Heart right ventricle (tissue), 16 donors: ENCODE results near the gene FRZB. TPM values are rescaled to one million over a fixed set of nuclear protein-coding genes. Genes with fewer than 3 reads are reported as not detected.
"Not testable (repeated sequence)": the region's sequence is repeated elsewhere in the genome, so short reads cannot be mapped to it uniquely, and the experiment has no call there.

Source experiments
- ATAC-seq, 8 donors: fragments of 200-7000 bp; cut with Tn5 transposase; one replicate each; pipeline ENCODE4 v1.9.1; 2020; ENCODE audit warnings: mild to moderate bottlenecking in 8 of 8, moderate library complexity in 8 of 8, moderate number of reproducible peaks in 1 of 8
- DNase-seq, 2 donors: peaks; one replicate each; pipeline ENCODE4 v3.0.0-alpha.2; 2020
- H3K27ac ChIP-seq, 10 donors: fragments of 200-600 bp; sonication (generic) in 2 of 10; one replicate each; pipeline versions ENCODE4 v1.5.0 to v1.8.0; 2020 to 2022; ENCODE audit warnings: mild to moderate bottlenecking in 3 of 10
- H3K27me3 ChIP-seq, 7 donors: fragments of 200-600 bp; one replicate each; pipeline ENCODE4 v1.8.0; 2021 to 2022; ENCODE audit warnings: mild to moderate bottlenecking in 2 of 7
- H3K36me3 ChIP-seq, 9 donors: fragments of 200-600 bp; sonication (generic) in 1 of 9; one replicate each; pipeline versions ENCODE4 v1.5.0 to v1.8.0; 2020 to 2022; ENCODE audit warnings: mild to moderate bottlenecking in 2 of 9
- H3K4me1 ChIP-seq, 9 donors: fragments of 200-600 bp; sonication (generic) in 1 of 9; one replicate each; pipeline versions ENCODE4 v1.5.0 to v1.8.0; 2020 to 2022; ENCODE audit warnings: mild to moderate bottlenecking in 4 of 9
- H3K4me3 ChIP-seq, 10 donors: fragments of 200-600 bp; sonication (generic) in 2 of 10; one replicate each; pipeline versions ENCODE4 v1.5.0 to v1.8.0; 2020 to 2022; ENCODE audit warnings: mild to moderate bottlenecking in 7 of 10, moderate library complexity in 2 of 10
- H3K9me3 ChIP-seq, 11 donors: fragments of 200-600 bp in 10 of 11; sonication (generic) in 2 of 11; one replicate each; pipeline versions ENCODE4 v1.5.0 to v1.8.0; 2013 to 2022; ENCODE audit warnings: mild to moderate bottlenecking in 2 of 11, control low read depth in 1 of 11, moderate library complexity in 1 of 11
- CTCF ChIP-seq, 9 donors: fragments of 200-600 bp; sonication (generic) in 2 of 9; IDR thresholded peaks; one replicate each; pipeline versions ENCODE4 v1.5.0 to v1.8.0; 2021 to 2022; ENCODE audit warnings: antibody characterized with exemption in 9 of 9, mild to moderate bottlenecking in 5 of 9, moderate library complexity in 1 of 9
- WGBS, 2 donors: extraction: QIAGEN DNeasy Blood & Tissue Kit; methylation state at CpG; one replicate each; pipeline ENCODE4 v1.1.7; 2013; ENCODE audit warnings: inconsistent platforms in 1 of 2; 5-methylcytosine and 5-hydroxymethylcytosine counted together
- intact Hi-C, 10 donors: fragments of 100-400 bp; cut with DNase I; formaldehyde crosslinking; loops; one replicate each; pipeline versions ENCODE4 v1.11.1 to v1.14.2; 2022
- polyA plus RNA-seq, 2 donors: library from polyadenylated mRNA; stranded (reverse); fragments of 200-250 nt; gene quantifications; one replicate each; pipeline ENCODE4 v1.2.3, GENCODE V29; 2013
- total RNA-seq, 10 donors: library from RNA; stranded (reverse); fragmentation: NEBNext Ultra II Directional in 3 of 10; extraction: Animal tissue kit (Norgen Biotek cat#: 25700) in 3 of 10; gene quantifications; one replicate each; pipeline versions ENCODE4 v1.2.1 to v1.2.4, GENCODE V29; 2021 to 2023
- donor health status: Arrhythmogenic right ventricular cardiomyopathy.
- donor health status: ischemic (EF 13 %, LVEDD 7.1; RV severe dilation, severe dysfunction).
- donor health status: healthy with polysubstance abuse.
- donor health status: DM: no; HTN: yes; CAD: no.
- donor health status: DM: no; HTN: no; CAD: no.
- donor health status: ischemic (EF 25% LVEDD 6.9; RV normal size, moderate dysfunction).
- donor health status: ischemic (EF 25% LVEDD 5.7; RV mildly dilated, moderate dysfunction).
- donor health status: healthy.
- donor health status: DM: yes; HTN: yes; CAD: no.
- donor health status: Ischemic cardiomyopathy.
- donor health status: ischemic (EF 35%, LVEDD 5.7; RV mildly dilated, moderate dysfunction).
- donor health status: nonischemic (EF 11% LVEDD 7.7; RV severe dilation, severe dysfunction).
- donor health status: DM: yes; HTN: yes; CAD: no.
- donor health status: PGD.
- donor health status: ischemic (EF 29% LVEDD 5.4; RV normal size, mild dysfunction).
- donor health status: nonischemic (EF 23%, LVEDD 6.1; RV moderate dilation, normal function).

FRZB gene
- total and polyA plus RNA-seq, 12 donors, result 0.85 to 5.7 (median 2.2) TPM

DNA sequence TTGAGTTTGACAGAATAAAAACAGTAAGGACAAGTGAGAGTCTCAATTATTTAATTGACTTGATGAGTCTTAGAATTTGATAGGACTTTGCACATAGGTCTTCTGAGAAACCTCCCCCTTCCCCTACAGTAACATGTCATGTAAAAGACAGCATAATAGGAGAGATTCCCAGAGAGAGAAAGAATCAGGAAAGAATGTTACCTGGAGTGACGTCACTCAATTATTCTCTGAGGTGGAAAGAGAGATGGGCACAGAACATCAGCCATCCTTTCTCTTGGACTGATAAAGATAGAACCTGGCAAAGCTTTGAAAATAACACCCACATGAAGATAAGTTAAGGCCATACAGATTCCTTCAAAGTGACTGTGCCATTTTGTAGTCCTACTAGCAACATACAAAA lies 19.3 kb upstream of the FRZB start:
- no peak for DNase-seq
- Histone ChIP-seq H3K36me3 (no peaks in the 10 kb centered on the region), H3K27me3 (no peaks in the 10 kb centered on the region), H3K4me3 (no peak overlapping the region), H3K4me1 (no peaks in the 10 kb centered on the region), H3K27ac (no peak overlapping the region), H3K9me3 (peaks cover 0 to 8% (median 3%) of the 10 kb centered on the region in 11 donors)
- ATAC-seq, result no peak
- intact Hi-C loops, result no loop called here
- TF ChIP-seq CTCF (IDR thresholded peaks at IDR 0.05), result no peak
- 91 to 95% methylated on average over 1 of the region's 1 CpG for WGBS, 2 donors

DNA sequence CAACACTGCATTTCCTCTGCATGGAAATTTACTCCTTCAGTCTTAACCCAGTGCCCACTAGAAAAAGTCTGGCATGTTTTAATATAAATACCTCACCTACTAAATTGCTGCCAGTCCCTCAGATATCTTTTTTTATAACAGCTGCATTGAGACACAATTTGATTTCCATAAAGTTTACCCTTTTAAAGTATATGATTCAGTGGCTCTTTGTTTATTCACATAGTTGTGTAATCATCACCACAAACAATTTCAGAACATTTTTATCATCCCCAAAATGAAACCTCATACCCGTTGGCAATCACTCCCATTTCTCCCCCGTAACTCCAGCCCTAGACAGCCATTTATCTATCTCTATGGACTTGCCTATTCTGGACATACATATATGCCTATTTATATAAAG lies 17.0 kb upstream of the FRZB start:
- TF ChIP-seq CTCF (IDR thresholded peaks at IDR 0.05), result no peak
- Histone ChIP-seq H3K27ac (no peak overlapping the region), H3K9me3 (peaks cover 0 to 26% (median 3%) of the 10 kb centered on the region in 11 donors), H3K4me3 (no peak overlapping the region), H3K4me1 (no peaks in the 10 kb centered on the region), H3K36me3 (no peaks in the 10 kb centered on the region), H3K27me3 (no peaks in the 10 kb centered on the region)
- WGBS, 2 donors, result 75 to 76% methylated on average over 2 of the region's 2 CpGs
- intact Hi-C loops, result no loop called here
- ATAC-seq (no peak), DNase-seq (no peak)

- ATAC-seq, DNase-seq, H3K4me1 ChIP-seq, H3K27ac ChIP-seq, intact Hi-C loops, H3K27me3 ChIP-seq, H3K4me3 ChIP-seq, H3K36me3 ChIP-seq: not testable (repeated sequence)
- WGBS, 2 donors, result 83 to 95% methylated on average over 1 of the region's 1 CpG
- peaks cover 0 to 45% (median 3%) of the 10 kb centered on the region in 11 donors for H3K9me3 ChIP-seq
Measured at GRCh38 chr2:182880100-182880499, 13.7 kb upstream of the FRZB start.

GRCh38 chr2:182876653-182877052 lies 10.2 kb upstream of the FRZB start:
- H3K4me3 ChIP-seq, H3K27me3 ChIP-seq, DNase-seq, H3K27ac ChIP-seq, H3K36me3 ChIP-seq, intact Hi-C loops, H3K4me1 ChIP-seq, ATAC-seq: not testable (repeated sequence)
- H3K9me3 ChIP-seq, result peaks cover 0 to 50% (median 3%) of the 10 kb centered on the region in 11 donors
- 88 to 90% methylated on average over 1 of the region's 1 CpG for WGBS, 2 donors

DNA sequence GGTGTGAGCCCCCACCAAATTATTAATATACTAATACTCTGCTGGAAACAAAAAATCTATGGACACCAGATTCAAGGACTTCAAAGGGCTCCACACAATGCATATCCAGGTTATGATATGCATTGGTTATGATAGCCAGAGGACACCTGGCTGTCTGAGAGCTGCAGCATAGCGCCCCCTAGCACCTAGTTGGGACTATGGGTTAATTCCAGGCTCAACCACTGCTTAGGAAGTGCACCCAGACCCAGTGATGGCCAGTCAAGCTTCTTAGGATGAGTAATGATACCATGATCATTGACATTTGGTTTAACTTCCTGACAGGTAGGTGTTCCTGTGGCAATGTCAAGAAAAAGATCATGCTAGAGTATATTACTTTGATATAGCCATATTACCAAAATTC lies 3.8 kb upstream of the FRZB start:
- DNase-seq (no peak), ATAC-seq (no peak)
- Histone ChIP-seq H3K4me1 (peaks cover 0 to 27% (median 12%) of the 10 kb centered on the region in 9 donors), H3K4me3 (no peak overlapping the region), H3K36me3 (no peaks in the 10 kb centered on the region), H3K27ac (no peak overlapping the region), H3K27me3 (peaks cover 0 to 34% (median 6%) of the 10 kb centered on the region in 7 donors), H3K9me3 (peaks cover 0 to 4% (median 0%) of the 10 kb centered on the region in 11 donors)
- intact Hi-C loops, result no loop called here
- peak in 3 of 9 donors; percentile 6 to 18 (median 17) for TF ChIP-seq CTCF (IDR thresholded peaks at IDR 0.05)
- WGBS, 2 donors, result 6 to 22% methylated on average over 1 of the region's 1 CpG
